ENCODE measurements around the gene ATP6V0B. TPM values are rescaled to one million over a fixed set of nuclear protein-coding genes. Genes with fewer than 3 reads are reported as not detected.

Gene ATP6V0B
- total and polyA plus RNA-seq, 2 donors, result 44.4 to 120 TPM

GRCh38 chr1:43979528-43980254, 4.9 kb downstream of the ATP6V0B start:
- H3K27ac ChIP-seq (ENCODE audit: low read depth), result no peak overlapping the region
- H3K4me3 ChIP-seq (ENCODE audit: low read depth, low read length), result peak overlapping the region; percentile 73
- 2% methylated on average over 45 of the region's 45 CpGs for WGBS
- no peaks in the 10 kb centered on the region for H3K4me1 ChIP-seq (ENCODE audit: insufficient read depth)
- H3K36me3 ChIP-seq (ENCODE audit: insufficient read depth), result no peaks in the 10 kb centered on the region
- DNase-seq (ENCODE audit: extremely low spot score), result no peak

GRCh38 chr1:43980255-43981134, 5.7 kb downstream of the ATP6V0B start:
- 53% methylated on average over 13 of the region's 13 CpGs for WGBS
- H3K4me1 ChIP-seq (ENCODE audit: insufficient read depth), result no peaks in the 10 kb centered on the region
- H3K27ac ChIP-seq (ENCODE audit: low read depth), result no peak overlapping the region
- DNase-seq (ENCODE audit: extremely low spot score), result no peak
- no peaks in the 10 kb centered on the region for H3K36me3 ChIP-seq (ENCODE audit: insufficient read depth)
- no peak overlapping the region for H3K4me3 ChIP-seq (ENCODE audit: low read depth, low read length)

GRCh38 chr1:43981135-43981491, 6.4 kb downstream of the ATP6V0B start:
- 88% methylated on average over 20 of the region's 20 CpGs for whole genome bisulfite sequencing

GRCh38 chr1:43981636-43982035, 6.9 kb downstream of the ATP6V0B start:
- Histone ChIP-seq H3K27ac (ENCODE audit: low read depth) (no peak overlapping the region), H3K4me3 (ENCODE audit: low read depth, low read length) (no peak overlapping the region), H3K4me1 (ENCODE audit: insufficient read depth) (no peaks in the 10 kb centered on the region), H3K36me3 (ENCODE audit: insufficient read depth) (no peaks in the 10 kb centered on the region)
- WGBS, result 94% methylated on average over 20 of the region's 20 CpGs
- no peak for DNase-seq (ENCODE audit: extremely low spot score)

More at GRCh38 chr1:43981135-43981491, 6.4 kb downstream of the ATP6V0B start:
- no peak overlapping the region for H3K4me3 ChIP-seq (ENCODE audit: low read depth, low read length)
- H3K4me1 ChIP-seq (ENCODE audit: insufficient read depth), result no peaks in the 10 kb centered on the region
- DNase-seq (ENCODE audit: extremely low spot score), result no peak
- H3K27ac ChIP-seq (ENCODE audit: low read depth), result no peak overlapping the region
- H3K36me3 ChIP-seq (ENCODE audit: insufficient read depth), result no peaks in the 10 kb centered on the region

- 90% methylated on average over 8 of the region's 8 CpGs for WGBS
- no peak for DNase-seq (ENCODE audit: extremely low spot score)
- no peaks in the 10 kb centered on the region for H3K36me3 ChIP-seq (ENCODE audit: insufficient read depth)
- H3K27ac ChIP-seq (ENCODE audit: low read depth), result no peak overlapping the region
- H3K4me3 ChIP-seq (ENCODE audit: low read depth, low read length), result no peak overlapping the region
- H3K4me1 ChIP-seq (ENCODE audit: insufficient read depth), result no peaks in the 10 kb centered on the region
Measured at GRCh38 chr1:43982241-43982640, 7.5 kb downstream of the ATP6V0B start.

- H3K36me3 ChIP-seq (ENCODE audit: insufficient read depth), result no peaks in the 10 kb centered on the region
- no peaks in the 10 kb centered on the region for H3K4me1 ChIP-seq (ENCODE audit: insufficient read depth)
- no peak overlapping the region for H3K4me3 ChIP-seq (ENCODE audit: low read depth, low read length)
- DNase-seq (ENCODE audit: extremely low spot score), result no peak
- no peak overlapping the region for H3K27ac ChIP-seq (ENCODE audit: low read depth)
- WGBS, result 87% methylated on average over 15 of the region's 15 CpGs
Measured at GRCh38 chr1:43982808-43983207, 8.0 kb downstream of the ATP6V0B start.

GRCh38 chr1:43983253-43983899, 8.6 kb downstream of the ATP6V0B start:
- 81% methylated on average over 12 of the region's 12 CpGs for WGBS
- H3K36me3 ChIP-seq (ENCODE audit: insufficient read depth), result no peaks in the 10 kb centered on the region
- no peak overlapping the region for H3K27ac ChIP-seq (ENCODE audit: low read depth)
- H3K4me1 ChIP-seq (ENCODE audit: insufficient read depth), result no peaks in the 10 kb centered on the region
- DNase-seq (ENCODE audit: extremely low spot score), result no peak
- no peak overlapping the region for H3K4me3 ChIP-seq (ENCODE audit: low read depth, low read length)

GRCh38 chr1:43984855-43985254, 10.1 kb downstream of the ATP6V0B start:
- 94% methylated on average over 16 of the region's 16 CpGs for WGBS
- Histone ChIP-seq H3K4me1 (ENCODE audit: insufficient read depth) (no peaks in the 10 kb centered on the region), H3K4me3 (ENCODE audit: low read depth, low read length) (no peak overlapping the region), H3K36me3 (ENCODE audit: insufficient read depth) (no peaks in the 10 kb centered on the region), H3K27ac (ENCODE audit: low read depth) (no peak overlapping the region)
- DNase-seq (ENCODE audit: extremely low spot score), result no peak

- Histone ChIP-seq H3K4me3 (ENCODE audit: low read depth, low read length) (no peak overlapping the region), H3K36me3 (ENCODE audit: insufficient read depth) (no peaks in the 10 kb centered on the region), H3K27ac (ENCODE audit: low read depth) (no peak overlapping the region), H3K4me1 (ENCODE audit: insufficient read depth) (no peaks in the 10 kb centered on the region)
- DNase-seq (ENCODE audit: extremely low spot score), result no peak
- 81% methylated on average over 4 of the region's 4 CpGs for WGBS
Measured at GRCh38 chr1:43985984-43986595, 11.3 kb downstream of the ATP6V0B start.

- WGBS, result 66% methylated on average over 6 of the region's 6 CpGs
- H3K4me1 ChIP-seq (ENCODE audit: insufficient read depth), result no peaks in the 10 kb centered on the region
- no peak for DNase-seq (ENCODE audit: extremely low spot score)
Measured at GRCh38 chr1:43986712-43987111, 12.0 kb downstream of the ATP6V0B start.

GRCh38 chr1:43987159-43987902, 12.6 kb downstream of the ATP6V0B start:
- WGBS, result 72% methylated on average over 6 of the region's 6 CpGs
- no peak overlapping the region for H3K27ac ChIP-seq (ENCODE audit: low read depth)
- H3K36me3 ChIP-seq (ENCODE audit: insufficient read depth), result no peaks in the 10 kb centered on the region
- no peak overlapping the region for H3K4me3 ChIP-seq (ENCODE audit: low read depth, low read length)
- DNase-seq (ENCODE audit: extremely low spot score), result no peak
- H3K4me1 ChIP-seq (ENCODE audit: insufficient read depth), result no peaks in the 10 kb centered on the region

More at GRCh38 chr1:43986712-43987111, 12.0 kb downstream of the ATP6V0B start:
- no peak overlapping the region for H3K27ac ChIP-seq (ENCODE audit: low read depth)
- H3K36me3 ChIP-seq (ENCODE audit: insufficient read depth), result no peaks in the 10 kb centered on the region
- H3K4me3 ChIP-seq (ENCODE audit: low read depth, low read length), result no peak overlapping the region

GRCh38 chr1:43990271-43991199, 15.8 kb downstream of the ATP6V0B start:
- no peak for DNase-seq (ENCODE audit: extremely low spot score)
- no peaks in the 10 kb centered on the region for H3K4me1 ChIP-seq (ENCODE audit: insufficient read depth)
- peak overlapping the region; percentile 69 for H3K4me3 ChIP-seq (ENCODE audit: low read depth, low read length)
- no peaks in the 10 kb centered on the region for H3K36me3 ChIP-seq (ENCODE audit: insufficient read depth)
- 71% methylated on average over 19 of the region's 19 CpGs for WGBS
- peak overlapping the region; percentile 44 for H3K27ac ChIP-seq (ENCODE audit: low read depth)
